GM19023 (cell line): Measurements from ENCODE around the gene MNT.

Experiments
- ATAC-seq: cut with Tn5 transposase; IDR thresholded peaks from one replicate; pipeline ENCODE4 v1.9.1; 2021; ENCODE audit warnings: mild to moderate bottlenecking, moderate library complexity; ENCODE audit not compliant: unreplicated experiment

Gene MNT

DNA sequence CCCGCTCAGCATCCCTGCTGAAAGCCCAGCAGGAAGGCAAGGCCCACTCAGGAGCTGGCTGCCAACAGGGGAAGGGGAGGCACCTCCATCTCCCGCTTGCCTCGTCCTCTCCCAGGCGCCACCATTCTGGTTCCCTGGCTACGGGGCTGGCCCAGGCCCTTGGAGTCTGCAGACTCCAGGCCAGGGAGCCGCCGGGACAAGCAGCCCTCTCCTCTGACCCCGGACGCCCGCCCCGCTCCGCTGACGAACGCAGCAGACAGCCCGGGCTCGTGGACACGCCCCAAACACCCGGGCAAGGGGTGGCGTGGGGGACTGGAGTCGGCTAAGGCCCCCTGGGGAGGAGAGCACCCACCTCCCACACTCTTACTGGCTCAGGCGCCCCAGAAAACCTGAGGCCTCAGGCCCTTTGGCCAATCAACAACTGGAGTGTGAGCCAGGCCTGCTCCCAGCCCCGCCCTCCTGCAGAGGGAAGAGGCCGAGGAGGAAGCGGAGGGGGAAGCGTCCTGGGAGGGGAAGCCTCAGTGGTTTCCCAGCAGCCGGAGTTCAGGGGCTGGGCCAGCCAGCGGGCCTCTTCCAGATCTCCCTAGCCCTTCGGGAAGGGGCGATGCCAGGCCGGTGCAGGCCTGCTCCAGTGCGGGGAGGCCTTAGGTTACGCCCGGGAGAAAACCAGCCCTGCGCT is 4.2 kb downstream of the MNT start:
- ATAC-seq = no peak

DNA sequence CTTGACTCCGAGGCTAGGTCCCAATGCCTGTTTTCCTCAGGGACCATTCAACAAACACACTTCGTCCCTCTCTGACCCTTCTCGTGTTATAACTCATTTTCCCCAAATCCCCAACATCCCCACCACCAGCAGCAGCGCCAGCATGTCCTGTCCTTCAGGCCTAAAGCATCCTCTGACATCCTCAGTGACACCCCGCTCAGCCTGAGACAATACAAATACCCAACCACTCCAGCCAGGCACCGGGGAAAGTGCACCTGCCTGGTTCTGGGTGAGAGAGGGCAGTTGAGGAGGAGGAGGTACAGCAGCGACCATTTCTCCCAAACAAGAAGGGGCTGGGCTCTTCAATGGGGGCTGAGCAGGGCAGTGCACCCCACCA is 4.7 kb downstream of the MNT start:
- ATAC-seq = no peak

DNA sequence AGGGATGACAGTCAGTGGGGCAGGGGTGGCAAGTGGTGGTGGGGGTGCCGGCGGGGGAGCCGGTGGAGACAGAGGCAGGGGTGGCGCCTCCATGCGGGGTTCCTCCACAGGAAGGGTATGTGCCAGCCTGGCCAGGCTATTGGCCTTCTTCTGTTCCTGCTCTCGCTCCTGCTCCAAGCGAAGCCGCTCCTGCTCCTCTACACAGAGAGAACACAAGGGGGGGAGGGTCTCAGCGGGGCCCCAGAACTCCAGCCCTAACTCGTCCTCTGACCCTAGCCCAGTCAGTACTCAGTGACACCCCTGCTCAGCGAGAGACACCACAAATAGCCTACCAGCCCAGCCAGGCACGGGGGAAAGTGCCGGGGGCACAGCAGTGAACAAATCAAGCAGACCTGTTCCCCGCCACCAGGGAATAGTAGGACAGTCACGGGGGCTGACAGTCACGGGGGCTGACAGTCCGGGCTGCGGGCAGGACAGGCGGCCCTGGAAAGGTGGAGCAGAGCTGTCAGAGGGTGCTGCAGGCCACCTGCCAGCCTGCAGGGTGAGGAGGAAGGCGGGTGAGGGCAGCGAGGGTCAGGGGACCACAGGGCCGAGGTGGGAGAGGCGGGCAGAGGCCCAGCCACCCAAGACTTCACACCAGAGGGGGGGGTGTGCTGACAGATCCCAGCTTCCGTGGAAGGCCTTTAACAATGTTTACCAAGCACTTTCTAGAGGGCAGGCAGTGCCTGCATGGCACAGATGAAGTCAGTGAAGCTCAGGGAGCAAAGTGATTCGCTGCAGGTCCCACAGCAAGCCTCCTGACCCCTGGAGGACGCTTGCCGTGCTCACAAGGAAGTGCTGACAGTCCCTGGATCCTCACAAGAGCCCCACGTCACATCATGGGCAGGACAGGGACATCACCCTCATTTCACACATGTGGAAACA is 5.3 kb downstream of the MNT start:
- ATAC-seq = no peak

DNA sequence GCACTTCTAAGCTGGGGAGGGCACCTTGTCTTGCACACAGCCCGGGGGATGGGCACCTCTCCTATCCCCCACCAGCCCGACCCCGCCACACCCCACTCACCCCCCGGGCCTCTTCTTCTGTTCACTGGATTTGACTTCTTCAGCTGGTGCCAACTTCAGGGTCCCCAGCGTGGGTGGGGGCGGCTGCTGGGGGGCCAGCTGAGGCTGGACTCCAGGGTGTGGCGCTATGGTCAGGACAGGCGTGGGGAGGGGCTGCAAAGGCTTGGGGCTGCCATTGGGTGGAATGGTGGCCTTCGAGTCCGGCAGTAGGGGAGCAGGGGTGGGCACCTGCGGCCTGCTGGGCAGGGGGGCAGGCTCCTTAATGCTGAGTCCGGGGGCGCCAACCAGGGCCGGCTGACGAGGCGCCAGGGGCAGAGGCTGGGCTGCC is 6.1 kb downstream of the MNT start:
- ATAC-seq = no peak

DNA sequence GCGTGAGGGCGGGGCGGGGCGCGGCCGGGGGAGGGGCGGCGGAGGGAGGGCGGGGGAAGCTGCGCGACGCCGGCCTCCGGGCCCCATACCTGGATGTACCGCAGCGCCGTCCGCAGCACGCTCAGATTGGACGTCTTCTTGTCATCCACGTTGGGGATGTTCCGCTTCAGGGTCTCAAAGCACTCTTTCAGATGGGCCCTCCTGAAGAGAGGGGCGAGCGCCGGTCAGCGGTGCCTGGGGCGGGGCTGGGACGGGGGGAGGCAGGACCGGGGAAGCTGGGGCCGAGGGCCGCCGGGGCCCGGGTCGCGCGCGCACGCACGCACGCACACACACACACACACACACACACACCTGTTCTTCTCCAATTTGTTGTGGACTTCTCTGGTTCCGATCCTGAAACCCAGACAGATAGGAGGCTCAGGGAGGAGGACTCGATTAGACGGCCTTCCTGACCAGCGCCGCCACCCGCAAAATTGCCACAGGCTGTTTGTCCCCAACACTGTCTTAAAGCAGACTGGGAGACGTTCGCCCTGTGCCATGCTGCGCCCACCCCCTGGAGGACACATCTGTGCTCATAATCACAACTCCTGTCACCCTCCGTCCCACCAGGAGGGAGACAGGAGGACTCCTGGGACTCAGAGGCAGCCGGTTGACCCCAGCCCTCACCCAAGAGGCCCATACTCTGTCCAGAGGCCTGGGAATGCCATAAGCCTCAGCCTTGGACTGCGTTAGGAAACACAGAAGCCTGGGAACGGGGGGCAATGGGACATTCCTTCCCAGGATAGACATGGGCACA is 6.7 kb downstream of the MNT start:
- ATAC-seq = no peak

DNA sequence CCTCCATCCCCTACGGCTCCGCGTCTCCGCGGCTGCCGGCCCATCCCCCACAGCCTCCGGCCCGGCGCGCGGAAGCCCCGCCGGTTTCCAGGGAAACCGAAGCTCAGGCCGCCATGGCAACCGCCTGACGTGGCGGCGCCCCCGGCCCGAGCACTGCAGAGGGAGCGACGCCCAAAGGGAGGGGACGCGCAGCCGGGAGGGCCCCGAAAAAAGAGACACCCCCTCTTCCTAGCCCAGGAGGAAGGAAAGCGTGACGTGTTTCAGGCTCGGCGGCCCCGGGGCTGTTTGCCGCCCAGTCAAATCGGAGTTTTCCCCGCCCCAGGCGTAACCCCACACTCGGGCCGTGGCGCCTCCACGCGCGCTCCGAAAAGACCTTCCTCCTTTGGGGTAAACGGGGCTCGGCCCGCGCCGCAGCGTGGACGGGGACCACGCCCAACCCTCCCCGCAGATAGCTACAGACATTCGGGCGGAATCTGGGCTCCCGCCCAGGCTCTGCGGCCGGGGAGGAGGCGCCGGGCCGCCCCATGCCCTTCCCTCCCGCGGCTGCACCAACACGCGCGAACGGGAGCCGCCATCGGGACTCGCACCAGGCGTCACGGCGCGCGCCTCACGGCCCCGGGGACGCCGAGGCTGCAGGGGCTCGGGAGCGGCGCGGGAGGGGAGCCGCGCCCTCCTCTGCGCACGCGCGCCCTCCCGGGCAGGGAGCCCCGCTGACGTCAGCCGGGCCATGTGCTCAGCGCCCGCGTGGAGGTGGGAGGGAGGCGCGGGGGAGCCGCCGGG is 7.5 kb downstream of the MNT start:
- ATAC-seq = peak; percentile 36

DNA sequence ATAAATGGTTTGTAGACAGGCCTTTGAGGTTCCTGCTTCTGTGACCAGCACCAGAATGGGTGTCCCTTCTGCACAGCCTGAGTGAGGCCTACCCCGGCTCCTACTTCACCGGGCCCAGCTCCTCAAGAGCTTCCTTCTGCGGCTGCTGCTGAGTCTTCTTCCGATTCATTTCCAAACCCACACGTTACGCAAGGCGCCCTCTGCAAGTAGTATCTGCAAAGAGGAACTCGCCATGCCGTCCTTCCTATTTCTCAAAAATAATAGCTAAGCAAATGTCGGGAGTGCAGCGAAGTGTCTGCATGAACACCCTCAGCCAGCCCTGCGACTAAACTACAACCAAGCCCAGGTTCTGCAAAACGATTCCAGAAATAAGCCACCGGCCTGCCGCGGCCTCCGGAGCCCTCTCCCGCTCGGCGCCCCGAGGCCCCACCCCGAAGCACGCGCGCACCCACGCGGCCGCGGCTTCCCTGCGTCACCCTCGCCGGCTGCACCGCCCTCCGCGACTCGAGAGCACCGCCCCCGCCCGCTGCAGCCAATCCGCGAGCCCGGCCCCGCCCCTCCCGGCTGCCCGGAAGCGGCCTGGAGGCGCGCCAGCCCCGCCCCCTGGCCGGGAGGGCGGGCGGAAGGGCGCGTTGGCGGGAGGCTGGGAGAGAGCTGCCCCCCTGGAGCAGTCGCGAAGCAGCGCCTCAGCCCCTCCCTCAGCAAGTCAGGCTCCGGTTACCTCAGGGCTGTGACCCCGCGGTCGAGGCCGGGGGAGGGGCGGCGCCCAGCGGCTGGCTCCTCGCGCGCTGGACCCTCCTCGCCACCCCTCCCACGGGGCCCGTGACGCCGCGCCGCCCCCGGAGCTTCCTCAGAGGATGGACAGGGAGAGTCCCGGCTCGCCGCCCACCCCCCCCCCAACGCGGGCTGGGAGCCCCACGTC is 8.3 kb downstream of the MNT start:
- peak; percentile 46 for ATAC-seq

DNA sequence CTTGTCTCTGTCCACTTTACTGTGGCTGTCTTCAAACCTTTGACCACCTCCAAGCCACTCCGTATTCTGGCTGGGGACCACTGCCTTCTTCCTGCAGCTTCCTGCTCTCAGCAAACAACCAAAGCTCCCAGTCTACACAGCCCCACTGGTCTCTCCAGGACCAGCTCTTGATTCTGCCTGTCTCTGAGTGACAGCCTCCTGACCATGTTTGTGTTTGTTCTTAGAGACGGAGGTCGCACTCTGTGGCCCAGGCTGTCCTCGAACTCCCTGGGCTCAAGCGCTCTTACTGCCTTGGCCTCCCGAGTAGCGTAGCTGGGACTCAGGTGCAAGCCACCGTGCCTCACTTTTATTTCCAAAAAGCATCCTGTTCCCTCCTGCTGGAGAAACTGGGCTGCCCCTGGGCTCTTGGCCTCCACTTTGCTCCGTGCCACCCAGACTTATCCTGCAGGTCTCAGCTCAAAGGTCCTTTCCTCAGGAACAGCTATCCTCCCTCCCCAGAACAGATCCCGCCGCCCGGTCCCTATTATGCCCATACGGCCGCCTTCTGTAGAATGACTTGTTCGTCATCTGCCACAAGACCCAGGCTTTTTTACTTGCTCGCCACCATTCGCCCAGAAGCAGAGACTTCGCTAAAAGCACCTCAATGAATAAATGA is 9.1 kb downstream of the MNT start:
- no peak for ATAC-seq

DNA sequence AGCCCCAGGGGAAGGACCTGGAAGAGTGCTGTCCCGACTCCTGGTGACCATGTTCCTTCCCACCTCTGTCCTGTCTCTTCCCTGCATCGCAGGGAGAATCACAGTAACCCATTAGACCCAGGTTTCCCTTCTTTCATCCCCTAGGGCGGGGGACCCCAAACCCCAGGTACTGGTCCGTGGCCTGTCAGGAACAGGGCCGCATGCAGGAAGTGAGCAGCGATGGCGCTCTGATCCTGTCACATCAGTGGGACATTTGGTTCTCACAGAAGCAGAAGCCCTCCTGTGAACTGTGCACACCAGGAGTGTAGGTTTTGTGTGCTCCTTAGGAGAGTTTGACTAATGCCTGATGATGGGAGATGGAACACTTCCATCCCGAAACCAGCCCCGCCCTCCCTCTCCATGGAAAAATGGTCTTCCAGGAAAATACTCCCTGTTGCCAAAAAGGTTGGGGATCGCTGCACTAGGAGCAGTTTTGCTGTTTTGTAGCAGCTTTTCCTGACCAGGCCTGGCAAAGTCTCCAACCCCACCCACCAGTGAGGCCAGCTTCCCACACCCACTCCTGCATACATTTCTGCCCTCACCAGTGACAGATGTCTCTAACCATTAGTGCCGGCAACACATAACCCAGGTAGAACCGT is 10.5 kb downstream of the MNT start:
- no peak for ATAC-seq

DNA sequence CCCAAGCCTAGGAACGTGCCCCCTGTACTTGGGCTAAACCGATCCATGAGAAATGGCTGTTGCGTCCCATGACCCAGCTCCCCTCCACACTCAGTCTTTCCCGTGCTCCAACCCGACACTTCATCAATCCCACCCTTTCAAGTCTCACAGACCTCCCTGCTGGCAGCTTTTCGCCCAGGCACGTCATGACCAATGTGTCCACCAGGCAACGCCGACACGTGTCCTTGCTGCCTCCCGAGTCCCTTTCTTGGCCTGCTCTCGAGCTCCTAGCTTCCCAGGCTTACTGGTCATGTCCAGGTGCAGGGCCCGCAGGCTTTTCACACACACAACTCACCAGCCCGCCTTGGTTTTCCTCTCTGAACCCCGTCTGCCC is 12.2 kb downstream of the MNT start:
- ATAC-seq = no peak

DNA sequence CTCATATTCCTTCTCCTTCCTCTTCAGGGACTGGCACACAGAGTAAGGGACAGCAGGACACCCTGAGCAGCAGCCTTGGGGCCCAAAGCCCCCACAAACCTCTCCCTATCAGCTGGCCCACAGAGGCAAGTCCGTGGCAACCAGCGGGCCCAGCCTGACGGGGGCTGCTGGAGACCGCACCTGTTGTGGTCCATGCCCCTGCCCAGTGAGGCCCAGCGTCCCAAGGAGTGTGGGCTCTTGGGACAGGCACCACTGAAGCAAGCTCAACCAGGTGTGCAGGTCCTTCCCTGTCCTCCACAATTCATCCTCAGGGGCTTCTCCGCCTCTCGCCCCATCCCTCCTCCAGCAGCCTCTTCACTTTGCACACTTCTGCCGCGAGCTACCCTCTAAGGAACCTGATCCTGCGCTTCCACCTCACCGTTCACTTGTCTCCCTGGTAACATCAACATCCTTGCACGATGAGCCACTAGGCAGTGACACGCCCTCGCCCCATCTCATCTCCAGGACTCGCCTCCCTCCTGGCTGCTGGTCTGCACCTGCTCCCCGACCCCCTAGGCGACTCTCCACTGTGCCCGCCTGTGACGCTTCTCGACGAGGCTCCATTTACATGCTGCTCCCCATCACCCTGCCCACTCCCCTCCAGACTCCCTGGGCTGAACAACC is 12.7 kb downstream of the MNT start:
- ATAC-seq = no peak

DNA sequence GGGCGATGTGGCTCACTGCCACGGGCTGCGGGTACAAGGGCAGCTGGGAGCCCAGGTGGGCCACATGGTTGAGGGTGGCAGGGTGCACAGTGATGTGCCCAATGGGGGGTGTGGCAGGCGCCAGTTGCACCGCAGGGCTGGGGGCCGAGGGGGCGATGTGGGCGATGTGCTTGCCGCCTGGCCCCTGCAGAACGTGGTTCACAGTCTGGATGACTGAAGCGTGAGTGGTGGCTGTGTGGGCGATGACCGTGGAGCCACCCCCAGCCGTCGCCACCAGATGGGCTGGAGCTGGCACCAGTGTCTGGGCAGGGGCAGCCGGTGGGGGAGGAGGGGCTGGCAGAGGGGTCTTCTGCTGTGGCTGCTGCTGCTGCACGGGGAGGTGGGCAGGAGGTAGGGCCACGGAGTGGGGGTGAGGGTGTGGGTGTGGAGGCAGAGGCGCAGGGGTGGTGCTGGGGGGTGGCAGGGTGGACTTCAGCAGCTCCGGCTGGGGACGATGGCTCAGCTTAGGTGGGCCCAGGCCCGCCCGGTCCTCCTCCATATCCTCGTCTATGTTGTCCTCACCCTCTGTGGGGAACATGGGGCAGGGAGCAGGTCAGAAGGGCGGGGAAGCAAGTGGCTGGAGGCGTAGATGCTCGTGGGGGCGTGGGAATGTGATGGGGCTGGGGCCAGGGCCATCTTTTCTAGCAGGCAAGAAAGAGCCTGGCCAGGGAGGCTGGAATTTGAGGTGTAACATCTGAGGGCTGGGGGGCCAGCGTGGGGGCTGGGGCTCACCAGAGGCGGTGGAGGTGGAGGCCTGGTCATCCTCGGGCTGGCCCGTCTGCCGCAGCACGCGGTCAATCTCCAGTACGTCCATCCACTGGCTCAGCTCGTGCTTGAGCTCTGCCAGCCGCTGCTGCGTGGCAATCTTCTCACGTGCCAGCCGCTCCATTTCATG is 13.5 kb downstream of the MNT start:
- ATAC-seq = no peak

DNA sequence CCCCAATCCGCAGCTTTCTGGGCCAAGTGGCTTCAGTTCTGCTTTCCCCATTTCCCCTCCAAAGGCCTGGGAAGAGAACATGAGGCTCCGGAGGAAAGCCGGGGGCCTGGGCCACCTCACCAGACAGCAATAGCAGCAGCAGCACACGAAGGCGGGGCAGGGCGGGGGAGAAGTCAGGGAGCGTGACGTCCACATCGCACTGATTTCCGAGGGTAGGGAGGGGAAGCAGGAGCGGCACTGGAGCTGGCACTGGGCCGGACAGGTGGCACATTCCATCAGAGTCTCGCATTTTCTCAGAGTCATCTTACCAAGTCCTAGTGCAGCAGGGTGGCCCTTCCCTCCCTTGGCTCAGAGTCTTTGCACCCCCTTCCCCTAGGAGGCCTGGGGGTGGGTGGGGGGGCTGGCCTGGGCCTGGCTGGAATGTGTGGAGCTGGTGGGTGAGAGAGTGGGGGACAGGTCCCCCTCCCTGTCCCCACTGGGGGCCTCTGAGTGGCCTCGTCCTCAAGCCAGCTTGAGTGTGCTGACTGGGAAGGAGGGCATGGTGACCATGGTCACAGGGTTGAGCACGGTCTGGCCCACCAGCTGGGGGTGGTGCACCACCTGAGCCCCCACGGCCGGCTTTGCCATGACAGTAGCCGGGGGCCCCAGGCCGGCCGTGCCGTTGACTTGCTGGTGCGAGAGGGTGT is 14.3 kb downstream of the MNT start:
- ATAC-seq = no peak

DNA sequence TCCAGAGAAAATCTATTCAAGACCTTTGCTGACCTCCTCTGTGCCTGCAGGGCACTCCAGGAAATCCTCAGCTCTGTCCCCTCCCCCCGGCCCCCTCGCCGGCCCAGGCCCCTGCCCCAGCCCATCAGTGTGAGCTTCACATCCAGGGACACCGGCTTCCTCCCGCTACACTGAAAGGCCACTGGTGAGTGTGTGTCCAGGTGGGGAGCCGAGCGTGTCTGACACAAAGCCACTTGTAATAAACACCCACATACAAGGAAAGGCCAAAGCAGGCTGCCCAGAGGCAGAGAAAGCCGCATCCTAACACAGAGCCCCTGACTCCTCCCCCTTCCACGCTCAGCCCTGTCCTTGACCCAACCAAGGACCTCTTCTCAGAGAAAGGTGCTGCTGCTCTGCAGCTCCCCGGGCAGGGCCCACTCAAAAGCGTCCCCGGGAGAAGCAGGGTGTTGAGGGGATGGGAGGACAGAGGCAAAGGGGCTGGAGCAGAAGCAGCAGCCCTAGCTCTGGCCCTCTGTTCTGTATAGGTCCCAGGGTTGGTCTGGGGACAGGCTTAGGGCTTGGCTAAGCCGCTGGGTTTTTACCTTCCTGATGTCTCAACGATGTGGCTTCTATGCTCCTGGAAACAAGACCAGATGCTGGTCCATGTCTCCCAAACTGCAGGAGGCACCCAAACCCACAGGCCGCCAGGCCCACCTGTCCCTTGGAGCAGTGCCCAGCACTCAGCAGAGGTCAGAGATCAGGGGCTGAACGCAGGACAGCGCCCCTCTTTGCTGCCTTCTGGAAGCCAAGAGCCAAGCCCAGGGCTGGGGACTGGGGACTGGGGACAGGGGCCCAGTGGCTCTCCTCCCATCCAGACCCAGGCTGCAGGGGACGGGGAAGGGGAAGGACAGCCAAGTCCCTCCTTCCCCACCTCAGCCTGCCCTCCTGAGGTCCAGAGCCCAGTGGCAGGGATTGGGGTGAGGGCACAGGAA is 15.3 kb downstream of the MNT start:
- no peak for ATAC-seq

DNA sequence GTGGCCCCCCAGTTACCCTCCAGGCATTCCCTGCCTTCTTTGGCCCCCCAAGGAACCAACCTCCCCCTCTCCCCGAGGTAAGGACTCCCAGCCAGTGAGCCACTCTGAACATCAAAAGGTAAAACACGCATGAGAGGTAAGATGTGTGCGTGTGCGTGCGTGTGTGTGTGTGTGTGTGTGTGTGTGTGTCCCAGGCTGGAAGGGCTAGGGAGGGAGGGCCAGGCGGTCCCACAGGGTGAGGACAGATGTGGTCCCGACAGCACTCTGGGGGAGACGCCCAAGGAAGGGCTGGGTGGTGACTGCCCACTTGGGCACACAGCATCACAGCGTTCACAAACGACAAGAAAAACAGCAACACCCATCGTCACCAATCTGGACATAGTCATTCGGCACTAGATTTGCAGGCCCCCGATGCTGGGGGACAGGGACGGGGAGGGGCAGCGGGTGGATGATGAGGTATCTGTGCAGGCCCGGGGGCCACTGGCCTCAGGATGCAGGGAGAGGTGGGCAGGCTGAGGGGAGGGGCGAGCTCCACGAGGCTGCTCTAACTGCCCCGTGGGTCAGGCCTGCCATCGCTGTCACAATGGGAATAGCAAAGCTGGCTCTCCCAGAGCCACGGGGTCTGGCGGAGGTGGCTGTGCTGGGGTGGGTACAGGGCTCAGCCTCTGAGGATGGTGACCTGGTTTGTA is 16.3 kb downstream of the MNT start:
- no peak for ATAC-seq
